Measurements from ENCODE around the gene PTPRG. TPM values are rescaled to one million over a fixed set of nuclear protein-coding genes. Genes with fewer than 3 reads are reported as not detected.

PTPRG gene
- total RNA-seq, 2 donors from 2014 or later, result 0.31 to 1.3 TPM

DNA sequence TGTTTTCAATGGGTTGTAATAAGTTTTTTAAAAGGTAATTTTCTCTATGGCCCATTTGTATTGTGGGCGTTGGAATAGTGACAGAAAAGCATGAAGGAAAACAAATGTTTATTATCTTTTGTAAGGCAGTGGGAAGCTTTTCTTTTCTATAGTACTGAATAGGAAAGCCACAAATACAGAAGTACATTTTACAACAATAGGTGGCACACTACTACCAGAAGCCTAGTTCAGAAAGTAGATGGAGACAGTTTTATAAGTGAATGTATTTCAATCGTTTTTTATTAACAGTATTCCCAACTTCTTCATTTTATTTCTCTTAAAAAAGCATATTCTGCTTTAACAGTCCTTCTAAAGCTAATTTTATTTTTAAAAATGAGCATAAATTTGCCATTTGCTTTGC lies 296.7 kb downstream of the PTPRG start:
- Mint-ChIP-seq H3K36me3 (ENCODE audit: insufficient read depth in 2 of 2) (no peaks in the 10 kb centered on the region), H3K27ac (no peak overlapping the region), H3K9me3 (no peaks in the 10 kb centered on the region), H3K4me3 (no peak overlapping the region), H3K4me1 (ENCODE audit: low read depth) (no peaks in the 10 kb centered on the region), H3K27me3 (ENCODE audit: low read depth) (no peaks in the 10 kb centered on the region)
- DNase-seq (no peak), ATAC-seq (replicated peaks in 1 of 2) (no peak)

DNA sequence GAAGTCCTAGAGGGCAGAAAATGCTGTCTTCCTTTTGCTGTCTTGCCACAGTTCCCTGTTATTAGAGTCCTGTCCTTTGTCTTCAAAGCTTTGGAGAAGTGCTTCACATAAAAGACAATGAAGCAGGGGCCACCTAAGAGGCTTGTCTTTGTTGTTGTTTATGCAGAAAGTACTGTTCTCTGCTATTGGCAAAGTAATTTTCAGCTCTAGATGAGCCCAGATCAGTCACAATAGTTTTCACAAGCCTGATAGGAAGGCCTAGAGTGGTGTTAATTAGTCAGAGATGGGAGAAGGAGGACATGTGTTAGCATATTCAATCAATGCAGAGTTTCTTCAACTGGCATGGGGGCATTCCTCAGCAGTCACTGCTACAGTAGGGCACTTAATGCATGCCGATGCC lies 300.0 kb downstream of the PTPRG start:
- Mint-ChIP-seq H3K9me3 (no peaks in the 10 kb centered on the region), H3K36me3 (ENCODE audit: insufficient read depth in 2 of 2) (no peaks in the 10 kb centered on the region), H3K4me3 (no peak overlapping the region), H3K27me3 (ENCODE audit: low read depth) (no peaks in the 10 kb centered on the region), H3K27ac (no peak overlapping the region), H3K4me1 (ENCODE audit: low read depth) (no peaks in the 10 kb centered on the region)
- ATAC-seq (replicated peaks in 1 of 2) (no peak), DNase-seq (no peak)

DNA sequence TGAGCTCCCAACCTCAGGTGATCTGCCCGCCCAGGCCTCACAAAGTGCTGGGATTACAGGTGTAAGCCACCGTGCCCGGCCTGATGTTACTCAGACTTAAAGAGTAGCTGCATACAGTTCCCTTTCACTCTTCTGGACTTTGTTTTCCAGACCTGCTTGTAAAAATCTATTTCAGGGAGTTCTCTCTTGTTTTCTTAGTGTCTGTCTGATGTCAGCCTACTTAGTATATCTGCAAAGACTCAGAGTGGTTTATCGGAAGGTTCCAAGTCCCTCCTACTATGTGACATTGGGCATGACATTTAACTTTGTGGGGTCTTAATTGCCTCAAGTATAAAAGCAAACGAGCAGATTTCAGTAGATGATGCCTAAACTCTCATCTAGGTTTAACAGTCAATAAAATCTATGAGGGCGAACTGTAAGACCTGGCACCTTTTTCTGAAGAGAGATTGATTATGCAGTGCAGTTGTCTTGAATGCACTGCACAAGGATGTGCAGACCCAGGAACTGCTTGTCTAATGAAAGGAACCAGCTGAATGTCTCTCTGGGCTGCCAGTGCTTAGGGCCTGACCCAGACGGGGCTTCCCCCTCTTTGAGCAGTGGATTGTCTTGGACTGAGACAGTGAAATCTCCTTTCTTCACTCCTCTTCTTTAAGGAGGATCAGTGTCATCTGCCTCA lies 301.4 kb downstream of the PTPRG start:
- DNase-seq (no peak), ATAC-seq (replicated peaks in 1 of 2) (no peak)
- H3K4me1 Mint-ChIP-seq (ENCODE audit: low read depth), result no peaks in the 10 kb centered on the region
- H3K36me3 Mint-ChIP-seq (ENCODE audit: insufficient read depth in 2 of 2), result no peaks in the 10 kb centered on the region
- H3K9me3 Mint-ChIP-seq, result no peaks in the 10 kb centered on the region
- H3K27ac Mint-ChIP-seq, result no peak overlapping the region
- H3K4me3 Mint-ChIP-seq, result no peak overlapping the region
- H3K27me3 Mint-ChIP-seq (ENCODE audit: low read depth), result no peaks in the 10 kb centered on the region

DNA sequence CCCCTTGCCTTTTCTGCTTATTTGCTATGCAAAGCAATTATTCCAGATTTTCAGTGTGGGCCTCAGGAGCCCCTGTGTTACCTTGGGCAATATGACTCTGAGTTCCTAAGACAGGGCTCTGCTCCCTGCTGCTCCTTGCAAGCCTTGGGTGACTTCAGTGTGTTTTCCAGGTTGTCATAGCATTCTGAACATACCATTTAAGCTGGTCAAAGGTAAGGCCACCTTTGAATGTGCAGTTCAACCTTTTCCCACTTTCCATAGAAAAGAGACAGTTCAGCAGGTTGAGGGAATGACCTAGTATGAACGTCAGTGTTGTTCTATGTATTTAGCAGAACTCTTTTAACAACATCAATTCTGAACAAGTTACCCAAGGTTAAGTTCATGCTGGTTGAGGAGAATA lies 302.2 kb downstream of the PTPRG start:
- Mint-ChIP-seq H3K4me3 (no peak overlapping the region), H3K36me3 (ENCODE audit: insufficient read depth in 2 of 2) (no peaks in the 10 kb centered on the region), H3K9me3 (no peaks in the 10 kb centered on the region), H3K4me1 (ENCODE audit: low read depth) (no peaks in the 10 kb centered on the region), H3K27ac (no peak overlapping the region), H3K27me3 (ENCODE audit: low read depth) (no peaks in the 10 kb centered on the region)
- DNase-seq, result no peak
- no peak for ATAC-seq (replicated peaks in 1 of 2)

- ATAC-seq (replicated peaks in 1 of 2), result no peak
- H3K36me3 Mint-ChIP-seq (ENCODE audit: insufficient read depth in 2 of 2), result no peaks in the 10 kb centered on the region
Observed at GRCh38 chr3:61864886-61865285, 303.5 kb downstream of the PTPRG start.

DNA sequence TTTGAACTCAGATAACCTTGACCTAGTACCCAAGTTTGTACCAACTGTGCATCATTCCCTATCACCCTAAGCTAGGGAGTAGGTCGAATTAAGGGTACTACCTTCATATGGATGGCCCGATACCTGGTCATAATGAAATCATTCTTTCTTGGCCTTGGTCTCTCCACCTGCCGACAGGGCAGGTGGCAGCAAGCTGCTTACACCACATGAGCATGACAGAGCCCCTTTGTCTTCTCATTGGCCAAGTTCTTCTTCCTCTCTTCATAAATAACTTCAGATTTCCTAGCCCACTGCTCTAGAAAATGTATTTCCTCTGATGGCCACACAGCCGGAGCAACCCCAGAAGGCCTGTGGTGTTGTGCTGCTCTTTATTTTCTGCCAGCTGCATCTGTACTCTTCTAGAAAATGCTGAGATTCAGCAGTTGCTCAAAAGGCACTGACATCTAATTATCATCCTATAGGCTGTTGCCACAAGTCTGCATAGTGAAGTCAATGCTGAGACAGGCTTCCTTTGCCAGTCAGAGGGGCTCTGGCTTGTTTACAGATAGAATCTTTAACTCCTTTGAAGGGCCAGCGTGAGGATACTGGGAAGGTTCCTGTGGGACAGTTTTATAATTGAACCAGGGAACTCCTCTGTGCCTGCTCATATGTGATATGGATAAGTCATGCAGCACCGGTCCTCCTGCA lies 304.2 kb downstream of the PTPRG start:
- ATAC-seq (replicated peaks in 1 of 2) (no peak), DNase-seq (no peak)
- H3K27me3 Mint-ChIP-seq (ENCODE audit: low read depth), result peaks cover 5% of the 10 kb centered on the region
- H3K4me1 Mint-ChIP-seq (ENCODE audit: low read depth), result no peaks in the 10 kb centered on the region
- H3K27ac Mint-ChIP-seq, result no peak overlapping the region
- H3K36me3 Mint-ChIP-seq (ENCODE audit: insufficient read depth in 2 of 2), result no peaks in the 10 kb centered on the region
- no peak overlapping the region for H3K4me3 Mint-ChIP-seq
- no peaks in the 10 kb centered on the region for H3K9me3 Mint-ChIP-seq

More at GRCh38 chr3:61864886-61865285, 303.5 kb downstream of the PTPRG start:
- H3K27me3 Mint-ChIP-seq (ENCODE audit: low read depth), result peaks cover 4% of the 10 kb centered on the region
- no peaks in the 10 kb centered on the region for H3K9me3 Mint-ChIP-seq
- no peaks in the 10 kb centered on the region for H3K4me1 Mint-ChIP-seq (ENCODE audit: low read depth)
- H3K4me3 Mint-ChIP-seq, result no peak overlapping the region
- DNase-seq, result no peak
- H3K27ac Mint-ChIP-seq, result no peak overlapping the region

DNA sequence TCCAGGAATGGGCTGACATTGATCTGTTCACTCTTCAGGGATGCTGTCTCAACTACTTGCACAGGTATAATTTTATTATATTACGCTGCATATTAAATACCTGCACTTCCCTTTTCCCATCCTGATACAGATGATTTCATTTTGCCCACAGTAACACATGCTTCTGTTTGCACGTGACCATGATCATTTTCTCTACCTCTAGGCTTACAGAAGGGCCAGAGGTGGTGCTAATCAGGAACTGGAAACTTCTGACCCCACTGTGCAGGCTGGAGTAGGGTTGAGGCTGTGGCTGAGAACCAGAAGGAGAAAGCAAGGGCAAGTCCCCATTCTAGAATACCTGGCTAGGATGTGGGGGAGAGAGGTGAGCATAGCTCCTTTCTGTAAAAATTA lies 304.8 kb downstream of the PTPRG start:
- ATAC-seq (replicated peaks in 1 of 2) (no peak), DNase-seq (no peak)
- Mint-ChIP-seq H3K4me1 (ENCODE audit: low read depth) (no peaks in the 10 kb centered on the region), H3K27me3 (ENCODE audit: low read depth) (peaks cover 5% of the 10 kb centered on the region), H3K9me3 (no peaks in the 10 kb centered on the region), H3K36me3 (ENCODE audit: insufficient read depth in 2 of 2) (no peaks in the 10 kb centered on the region), H3K27ac (no peak overlapping the region), H3K4me3 (no peak overlapping the region)

- no peaks in the 10 kb centered on the region for H3K4me1 Mint-ChIP-seq (ENCODE audit: low read depth)
- H3K4me3 Mint-ChIP-seq, result no peak overlapping the region
- no peak for DNase-seq
- no peaks in the 10 kb centered on the region for H3K36me3 Mint-ChIP-seq (ENCODE audit: insufficient read depth in 2 of 2)
- H3K27ac Mint-ChIP-seq, result no peak overlapping the region
- peaks cover 5% of the 10 kb centered on the region for H3K27me3 Mint-ChIP-seq (ENCODE audit: low read depth)
- no peaks in the 10 kb centered on the region for H3K9me3 Mint-ChIP-seq
- ATAC-seq (replicated peaks in 1 of 2), result no peak
Observed at GRCh38 chr3:61866961-61867461, 305.6 kb downstream of the PTPRG start.

DNA sequence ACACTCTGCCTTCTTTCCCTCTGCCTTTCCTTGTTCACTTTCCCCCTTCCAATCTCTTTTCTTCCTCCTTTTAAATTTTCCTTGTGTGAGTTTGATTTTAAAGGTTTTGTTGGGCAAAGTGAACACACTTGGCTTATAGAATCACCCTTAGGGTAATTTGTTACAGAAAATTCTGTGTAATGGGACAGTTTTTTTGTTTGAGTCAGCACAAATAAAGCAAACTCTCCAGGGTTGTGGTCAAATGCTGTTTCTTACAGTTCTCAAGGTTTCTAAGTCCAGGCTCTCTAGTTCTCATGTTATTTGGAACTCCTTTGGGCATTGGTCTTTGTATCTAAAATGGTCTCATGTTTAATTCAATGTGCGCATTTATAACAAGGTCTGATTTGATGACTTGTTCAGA lies 307.1 kb downstream of the PTPRG start:
- Mint-ChIP-seq H3K4me1 (ENCODE audit: low read depth) (no peaks in the 10 kb centered on the region), H3K27me3 (ENCODE audit: low read depth) (peaks cover 5% of the 10 kb centered on the region), H3K27ac (no peak overlapping the region), H3K36me3 (ENCODE audit: insufficient read depth in 2 of 2) (no peaks in the 10 kb centered on the region), H3K9me3 (no peaks in the 10 kb centered on the region), H3K4me3 (no peak overlapping the region)
- DNase-seq (no peak), ATAC-seq (replicated peaks in 1 of 2) (no peak)

GRCh38 chr3:61869371-61869770 lies 308.0 kb downstream of the PTPRG start:
- Mint-ChIP-seq H3K36me3 (ENCODE audit: insufficient read depth in 2 of 2) (no peaks in the 10 kb centered on the region), H3K4me1 (ENCODE audit: low read depth) (no peaks in the 10 kb centered on the region), H3K4me3 (no peak overlapping the region), H3K9me3 (no peaks in the 10 kb centered on the region), H3K27me3 (ENCODE audit: low read depth) (peaks cover 6% of the 10 kb centered on the region), H3K27ac (no peak overlapping the region)
- ATAC-seq (replicated peaks in 1 of 2), result no peak
- DNase-seq, result no peak

DNA sequence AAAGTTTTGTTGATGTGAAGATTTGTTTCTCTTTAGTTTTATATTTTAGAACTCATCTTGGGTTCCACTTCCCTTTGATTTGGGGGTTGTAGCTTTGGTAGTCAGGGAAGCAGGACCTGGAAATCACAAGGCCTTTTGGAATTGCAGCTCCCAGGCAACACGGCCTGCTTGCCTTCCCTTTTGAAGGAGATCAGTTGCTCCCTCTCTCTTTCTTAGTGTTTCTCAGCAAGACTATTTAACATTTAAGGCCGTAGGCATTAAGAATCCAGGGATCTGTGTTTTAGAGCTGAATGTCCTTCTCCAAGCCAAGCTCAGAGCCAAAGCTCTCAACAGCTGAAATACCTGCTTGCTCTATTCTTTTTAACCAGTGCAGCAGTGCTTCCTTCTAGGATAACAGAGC lies 310.3 kb downstream of the PTPRG start:
- H3K27ac Mint-ChIP-seq, result no peak overlapping the region

DNA sequence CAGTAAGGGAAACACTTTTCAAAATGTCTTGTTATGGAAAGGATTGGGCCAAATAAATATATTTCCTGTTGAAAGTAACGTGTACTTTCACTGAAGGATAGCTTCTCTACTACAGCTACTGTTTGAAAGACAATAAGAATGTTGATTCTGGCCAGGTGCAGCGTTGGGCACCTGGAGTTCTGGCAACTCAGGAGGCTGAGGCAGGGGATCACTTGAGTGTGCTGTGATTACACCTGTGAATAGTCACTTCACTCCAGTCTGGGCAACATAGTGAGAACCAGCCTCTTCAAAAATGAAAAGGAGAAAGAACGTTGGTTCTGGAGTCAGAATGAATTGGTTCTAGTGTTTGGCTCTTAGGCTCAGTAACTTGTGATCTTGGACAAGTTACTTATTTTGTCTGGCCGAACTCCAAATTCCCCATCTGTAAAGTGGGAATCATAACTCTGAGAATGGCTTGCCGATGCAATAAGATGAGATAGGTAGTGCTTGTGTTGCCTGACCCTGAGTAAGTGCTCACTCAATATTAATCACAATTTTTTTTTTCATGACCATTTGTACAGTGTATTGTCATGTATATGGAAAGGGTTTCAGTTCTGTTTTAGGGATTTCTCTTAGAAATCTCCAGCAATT lies 310.8 kb downstream of the PTPRG start:
- no peaks in the 10 kb centered on the region for H3K4me1 Mint-ChIP-seq (ENCODE audit: low read depth)
- ATAC-seq (replicated peaks in 1 of 2) (no peak), DNase-seq (no peak)
- no peak overlapping the region for H3K27ac Mint-ChIP-seq
- H3K4me3 Mint-ChIP-seq, result no peak overlapping the region
- no peaks in the 10 kb centered on the region for H3K36me3 Mint-ChIP-seq (ENCODE audit: insufficient read depth in 2 of 2)
- peaks cover 15% of the 10 kb centered on the region for H3K27me3 Mint-ChIP-seq (ENCODE audit: low read depth)
- H3K9me3 Mint-ChIP-seq, result no peaks in the 10 kb centered on the region

More for the DNA sequence above, 310.3 kb downstream of the PTPRG start:
- ATAC-seq (replicated peaks in 1 of 2) (no peak), DNase-seq (no peak)
- Mint-ChIP-seq H3K27me3 (ENCODE audit: low read depth) (peaks cover 15% of the 10 kb centered on the region), H3K9me3 (no peaks in the 10 kb centered on the region), H3K36me3 (ENCODE audit: insufficient read depth in 2 of 2) (no peaks in the 10 kb centered on the region), H3K4me1 (ENCODE audit: low read depth) (no peaks in the 10 kb centered on the region), H3K4me3 (no peak overlapping the region)

GRCh38 chr3:61875046-61875844 lies 313.9 kb downstream of the PTPRG start:
- Mint-ChIP-seq H3K4me3 (no peak overlapping the region), H3K27ac (no peak overlapping the region), H3K36me3 (ENCODE audit: insufficient read depth in 2 of 2) (no peaks in the 10 kb centered on the region)

More at GRCh38 chr3:61875046-61875844, 313.9 kb downstream of the PTPRG start:
- ATAC-seq (replicated peaks in 1 of 2) (no peak), DNase-seq (no peak)
- Mint-ChIP-seq H3K9me3 (no peaks in the 10 kb centered on the region), H3K4me1 (ENCODE audit: low read depth) (no peaks in the 10 kb centered on the region), H3K27me3 (ENCODE audit: low read depth) (peaks cover 10% of the 10 kb centered on the region)

Data from activated T-cell treated with anti-CD3 and anti-CD28 coated beads, Interleukin-2, amount 50 U/mL, for 72 hours (primary cell).